K562 (cell line): ENCODE data around the gene AFAP1. TPM values are rescaled to one million over a fixed set of nuclear protein-coding genes. Genes with fewer than 3 reads are reported as not detected.

Source experiments
- ATAC-seq: fragments of 200-7000 bp; cut with Tn5 transposase; 3 replicates; pipeline ENCODE4 v1.9.1; 2020; ENCODE audit warnings: moderate library complexity
- BruUV-seq: library from RNA; stranded (reverse); fragments of 400-500 nt; replicated peaks from 2 replicates; lab custom pipeline; 2021; lab: Mats Ljungman, UMichigan
- CTCF ChIA-PET: fragments of 300-600 bp; formaldehyde crosslinking; extraction: SDS; loops from one replicate; lab custom pipeline; 2021; ENCODE audit warnings: low intra/inter-chr PET ratio; lab: Yijun Ruan, JAX
- POLR2A ChIA-PET: fragments of 300-600, 350-650 bp; sonication (Branson Sonifier 250); formaldehyde crosslinking; extraction: SDS; loops from one replicate; lab custom pipeline; 2021; ENCODE audit warnings: antibody characterized with exemption, inconsistent platforms; lab: Yijun Ruan, JAX
- DNase-seq, 4 experiments: peaks; one replicate each; pipeline versions ENCODE4 v3.0.0 to v3.0.0-alpha.2; 2011 to 2018; ENCODE audit warnings: low spot score in 3 of 4, mixed read lengths in 3 of 4; ENCODE audit errors: extremely low read depth in 1 of 4
- FAIRE-seq: peaks from 2 replicates; lab custom pipeline; 2011; peaks lifted over from hg19 to GRCh38; lab: Jason Lieb, UNC
- H2AFZ ChIP-seq: 2 replicates; pipeline ENCODE4 v1.6.0; 2011; ENCODE audit warnings: low read depth, low read length, control low read depth, inconsistent platforms
- H3K27ac ChIP-seq: fragments of 200-600 bp; 3 replicates; pipeline ENCODE4 v1.8.0; 2011; ENCODE audit warnings: low read depth, mild to moderate bottlenecking, control low read depth, inconsistent platforms, low read length, moderate library complexity, mixed read lengths; ENCODE audit errors: extremely low read depth
- H3K27me3 ChIP-seq, 2 experiments: fragments of 300-600 bp in 1 of 2; 2 replicates in 1 of 2; 3 replicates in 1 of 2; pipeline versions ENCODE4 v1.6.0 to v1.8.0; 2011; ENCODE audit warnings: inconsistent platforms in 2 of 2, low read length in 2 of 2, mild to moderate bottlenecking in 1 of 2, mixed read lengths in 1 of 2, moderate library complexity in 1 of 2; ENCODE audit not compliant: control insufficient read depth in 2 of 2, insufficient read depth in 2 of 2
- H3K36me3 ChIP-seq: fragments of 300-600 bp; 3 replicates; pipeline ENCODE4 v1.8.0; 2011; ENCODE audit warnings: mild to moderate bottlenecking, low read length, inconsistent platforms; ENCODE audit not compliant: control insufficient read depth, insufficient read depth
- H3K4me1 ChIP-seq, 2 experiments: fragments of 200-600 bp in 1 of 2; replicated peaks in 1 of 2; 2 replicates in 1 of 2; 3 replicates in 1 of 2; pipeline versions ENCODE4 v1.5.1 to v1.8.0; 2011; ENCODE audit warnings: inconsistent platforms in 2 of 2, low read length in 2 of 2, mild to moderate bottlenecking in 1 of 2, mixed read lengths in 1 of 2, moderate library complexity in 1 of 2; ENCODE audit not compliant: control insufficient read depth in 2 of 2, insufficient read depth in 2 of 2
- H3K4me2 ChIP-seq: 2 replicates; pipeline ENCODE4 v1.6.1; 2011; ENCODE audit warnings: low read length, control low read depth, inconsistent platforms, mixed read lengths; ENCODE audit not compliant: insufficient read depth
- H3K4me3 ChIP-seq: fragments of 200-600 bp; sonication (generic), shearing (Covaris generic); 2 replicates; pipeline ENCODE4 v1.5.1; 2016; ENCODE audit warnings: control low read depth, inconsistent platforms
- H3K79me2 ChIP-seq: fragments of 200-600 bp; 3 replicates; pipeline ENCODE4 v1.8.0; 2011; ENCODE audit warnings: low read length, inconsistent platforms; ENCODE audit not compliant: control insufficient read depth, insufficient read depth
- H3K9ac ChIP-seq, 2 experiments: 2 replicates each; pipeline versions ENCODE4 v1.6.0 to v1.6.1; 2011; ENCODE audit warnings: low read depth in 2 of 2, low read length in 2 of 2, control low read depth in 1 of 2, inconsistent platforms in 1 of 2, mild to moderate bottlenecking in 1 of 2, mixed read lengths in 1 of 2; ENCODE audit not compliant: insufficient read depth in 1 of 2
- H3K9me1 ChIP-seq: one replicate; pipeline ENCODE4 v1.6.0; 2011; ENCODE audit warnings: inconsistent platforms, mild to moderate bottlenecking, low read length, moderate library complexity; ENCODE audit not compliant: control insufficient read depth, insufficient read depth
- H3K9me3 ChIP-seq: replicated peaks from 2 replicates; pipeline ENCODE4 v1.5.1; 2011; ENCODE audit warnings: low read depth, low read length, inconsistent platforms; ENCODE audit not compliant: control insufficient read depth, insufficient read depth
- H4K20me1 ChIP-seq: replicated peaks from 2 replicates; pipeline ENCODE4 v1.6.1; 2011; ENCODE audit warnings: low read length, inconsistent platforms, mixed read lengths; ENCODE audit not compliant: control insufficient read depth, insufficient read depth
- ADNP ChIP-seq: fragments of 200-800 bp; sonication (Bioruptor generic); IDR thresholded peaks from 2 replicates; pipeline ENCODE4 v1.6.1; 2016; ENCODE audit warnings: missing genetic modification characterization, missing compliant biosample characterization
- ATF3 ChIP-seq, 2 experiments: fragments of 450-650 bp in 1 of 2; sonication (generic) in 1 of 2; formaldehyde crosslinking in 1 of 2; IDR thresholded peaks in 1 of 2; conservative IDR thresholded peaks in 1 of 2; 2 replicates each; pipeline versions ENCODE4 v1.6.1 to v1.8.1; 2016 to 2023; ENCODE audit warnings: mild to moderate bottlenecking in 2 of 2, moderate library complexity in 2 of 2, inconsistent platforms in 1 of 2, missing genetic modification reagents in 1 of 2
- ATF7 ChIP-seq: fragments of 450-650 bp; IDR thresholded peaks from 2 replicates; pipeline ENCODE4 v1.7.1; 2014; ENCODE audit warnings: mild to moderate bottlenecking, moderate library complexity
- CHCHD3 ChIP-seq: fragments of 250-450 bp; sonication (Bioruptor Pico); IDR thresholded peaks from 2 replicates; pipeline ENCODE4 v2.1.2; 2022; ENCODE audit warnings: mild to moderate bottlenecking
- CREB1 ChIP-seq, 2 experiments: sonication (generic) in 1 of 2; formaldehyde crosslinking in 1 of 2; IDR thresholded peaks; 2 replicates each; pipeline versions ENCODE4 v1.6.1 to v1.8.0; 2012 to 2022; ENCODE audit warnings: inconsistent platforms in 1 of 2, mild to moderate bottlenecking in 1 of 2, missing genetic modification reagents in 1 of 2, moderate library complexity in 1 of 2
- CREB5 ChIP-seq: fragments of 250-450 bp; sonication (Bioruptor Pico); IDR thresholded peaks from 2 replicates; pipeline ENCODE4 v1.5.0; 2020; ENCODE audit warnings: mild to moderate bottlenecking
- CTBP1 ChIP-seq: fragments of 450-650 bp; IDR thresholded peaks from 2 replicates; pipeline ENCODE4 v1.6.1; 2016; ENCODE audit warnings: borderline replicate concordance
- HINFP ChIP-seq: fragments of 450-650 bp; conservative IDR thresholded peaks from 2 replicates; pipeline ENCODE4 v1.6.1; 2016; ENCODE audit warnings: missing genetic modification characterization, low read depth, mild to moderate bottlenecking, control low read depth, missing compliant biosample characterization
- HLTF ChIP-seq: fragments of 450-650 bp; IDR thresholded peaks from 2 replicates; pipeline ENCODE4 v1.6.1; 2016
- MAX ChIP-seq: sonication (generic); formaldehyde crosslinking; IDR thresholded peaks from 2 replicates; pipeline ENCODE4 v1.9.0; 2022; ENCODE audit warnings: mild to moderate bottlenecking, missing genetic modification reagents
- NFXL1 ChIP-seq: fragments of 450-650 bp; formaldehyde crosslinking; IDR thresholded peaks from 2 replicates; pipeline ENCODE4 v1.4.0; 2021; ENCODE audit warnings: mild to moderate bottlenecking
- NRF1 ChIP-seq, 2 experiments: fragments of 450-650 bp; IDR thresholded peaks in 1 of 2; conservative IDR thresholded peaks in 1 of 2; 2 replicates each; pipeline ENCODE4 v1.6.1; 2014; ENCODE audit warnings: mild to moderate bottlenecking in 2 of 2
- SMAD2 ChIP-seq: fragments of 150-350 bp; IDR thresholded peaks from 2 replicates; pipeline ENCODE4 v1.6.1; 2014; ENCODE audit warnings: low read depth, mild to moderate bottlenecking, low read length
- SMARCE1 ChIP-seq: fragments of 450-650 bp; IDR thresholded peaks from 2 replicates; pipeline ENCODE4 v1.7.1; 2016; ENCODE audit warnings: mild to moderate bottlenecking
- STAG1 ChIP-seq: sonication (generic); formaldehyde crosslinking; IDR thresholded peaks from 2 replicates; pipeline ENCODE4 v1.5.0; 2020; ENCODE audit warnings: missing genetic modification reagents, borderline replicate concordance
- TARDBP ChIP-seq: fragments of 450-650 bp; IDR thresholded peaks from 2 replicates; pipeline ENCODE4 v1.6.1; 2016
- TCF7 ChIP-seq: sonication (generic); IDR thresholded peaks from 2 replicates; pipeline ENCODE4 v1.6.1; 2016; ENCODE audit warnings: antibody characterized with exemption, borderline replicate concordance
- ZKSCAN3 ChIP-seq: fragments of 250-450 bp; sonication (Bioruptor Pico); IDR thresholded peaks from 2 replicates; pipeline ENCODE4 v1.4.0; 2020
- ZNF583 ChIP-seq: fragments of 250-450 bp; sonication (Bioruptor Pico); IDR thresholded peaks from 2 replicates; pipeline ENCODE4 v1.4.0; 2020
- WGBS: fragments of 100-300 bp; shearing (Covaris generic); methylation state at CpG from one replicate; pipeline ENCODE4 v1.1.6; 2016; ENCODE audit warnings: low coverage, mixed read lengths; ENCODE audit not compliant: insufficient coverage; ENCODE audit errors: missing lambda C conversion rate; 5-methylcytosine and 5-hydroxymethylcytosine counted together
- in situ Hi-C: fragments of 300-500 bp; cut with MboI; formaldehyde crosslinking; loops from 4 replicates; pipeline ENCODE4 v1.15.0; 2018; ENCODE audit warnings: inconsistent platforms, mixed read lengths
- intact Hi-C: fragments of 100-400 bp; cut with micrococcal nuclease; formaldehyde crosslinking; loops from 2 replicates; pipeline ENCODE4 v1.14.2; 2022
- polyA plus RNA-seq, 8 experiments: library from polyadenylated mRNA; depleted of rRNA in 4 of 8; stranded (reverse) in 5 of 8; unstranded in 3 of 8; fragments of >200 nt; fragmentation: Nextera tagmentation in 2 of 8; fragmentation: Illumina TruSeq in 1 of 8; extraction: Ambion mirVana in 2 of 8; extraction: Trizol in 1 of 8; gene quantifications; 2 replicates each; pipeline versions ENCODE4 v1.2.1 to v1.2.3, GENCODE V29; 2011 to 2014; ENCODE audit warnings: inconsistent platforms in 1 of 8, missing spikeins in 1 of 8
- total RNA-seq, 7 experiments: library from RNA; depleted of rRNA in 6 of 7; stranded (reverse); fragments of >200 nt in 6 of 7; fragmentation: Illumina TruSeq in 2 of 7; extraction: Trizol in 2 of 7; gene quantifications; 2 replicates each; pipeline versions ENCODE4 v1.2.1 to v1.2.3, GENCODE V29; 2011 to 2021; ENCODE audit warnings: low replicate concordance in 1 of 7

AFAP1 gene
- total and polyA plus RNA-seq, 9 of the 15 experiments (the other 6 are each of a cell fraction or from before 2014, with no cell fraction given) = 0.07 to 0.42 (median 0.12) TPM; not detected in 1

GRCh38 chr4:7787681-7788141, 151.9 kb downstream of the AFAP1 start:
- no peak overlapping the region for H3K27ac ChIP-seq
- in situ Hi-C loops (no loop called here), intact Hi-C loops (no loop called here)
- no peaks in the 10 kb centered on the region for H3K36me3 ChIP-seq
- BruUV-seq = no TSS peak
- CTCF ChIA-PET = no interaction called here
- H3K4me1 ChIP-seq = no peaks in the 10 kb centered on the region; a peak in 1 of 5 replicates
- H3K4me3 ChIP-seq = no peak overlapping the region
- H3K4me2 ChIP-seq = no peak overlapping the region
- no peaks in the 10 kb centered on the region for H3K9me1 ChIP-seq
- no peaks in the 10 kb centered on the region for H3K79me2 ChIP-seq
- ATAC-seq = no peak
- WGBS = 10% methylated on average over 16 of the region's 30 CpGs
- no peak for FAIRE-seq
- H2AFZ ChIP-seq = no peak overlapping the region
- DNase-seq = no peak
- H4K20me1 ChIP-seq = no peaks in the 10 kb centered on the region; the same call in 1 of the 2 replicates
- POLR2A ChIA-PET = no interaction called here
- H3K9me3 ChIP-seq = no peaks in the 10 kb centered on the region
- H3K9ac ChIP-seq = no peak overlapping the region
- TF ChIP-seq CREB1 (IDR thresholded peaks at IDR 0.05) (no peak), CREB1 (CRISPR knock-in tag; IDR thresholded peaks at IDR 0.05) (no peak), STAG1 (CRISPR knock-in tag) (no peak), ZNF583 (CRISPR knock-in tag) (no peak), CHCHD3 (CRISPR knock-in tag) (no peak), HINFP (no peak), CREB5 (no peak), ATF3 (IDR thresholded peaks at IDR 0.05) (no peak), ATF3 (CRISPR knock-in tag; conservative IDR thresholded peaks at IDR 0.05) (no peak), SMAD2 (no peak), ADNP (tag) (no peak), HLTF (no peak), ZKSCAN3 (no peak), NRF1 (conservative IDR thresholded peaks at IDR 0.05 in 1 of 2, IDR thresholded peaks at IDR 0.05 in 1 of 2) (no peak), CTBP1 (no peak), ATF7 (no peak), TCF7 (no peak), NFXL1 (no peak), MAX (no peak), SMARCE1 (no peak), TARDBP (no peak)
- H3K27me3 ChIP-seq = peaks cover 18 to 40% of the 10 kb centered on the region in 2 experiments; a peak in 4 of 5 replicates
